DLD1 (cell line): ENCODE measurements around the gene NRGN.

ENCODE experiments used
- in situ Hi-C: cut with HindIII; loops from 2 replicates; pipeline ENCODE4 v1.10.0; 2017; ENCODE audit warnings: low sequenced_read_pairs

Gene NRGN

GRCh38 chr11:124738713-124739478, 846 bp upstream of the NRGN start:
- in situ Hi-C loops = no loop called here

GRCh38 chr11:124740277-124740882, 638 bp downstream of the NRGN start:
- in situ Hi-C loops = no loop called here

- in situ Hi-C loops = no loop called here
Measured at GRCh38 chr11:124742555-124742954, 2.8 kb downstream of the NRGN start.

GRCh38 chr11:124743050-124743449, 3.3 kb downstream of the NRGN start:
- in situ Hi-C loops = no loop called here

GRCh38 chr11:124745270-124745834, 5.6 kb downstream of the NRGN start:
- in situ Hi-C loops = no loop called here

GRCh38 chr11:124745835-124746620, 6.3 kb downstream of the NRGN start:
- in situ Hi-C loops = no loop called here

- in situ Hi-C loops = no loop called here
Measured at GRCh38 chr11:124746621-124747243, 7.0 kb downstream of the NRGN start.

GRCh38 chr11:124747406-124748099, 7.8 kb downstream of the NRGN start:
- in situ Hi-C loops = no loop called here

- in situ Hi-C loops = no loop called here
Measured at GRCh38 chr11:124748100-124748418, 8.3 kb downstream of the NRGN start.

- in situ Hi-C loops = no loop called here
Measured at GRCh38 chr11:124748481-124749343, 9.0 kb downstream of the NRGN start.

- in situ Hi-C loops = no loop called here
Measured at GRCh38 chr11:124749912-124750311, 10.2 kb downstream of the NRGN start.

- in situ Hi-C loops = no loop called here
Measured at GRCh38 chr11:124751391-124751740, 11.6 kb downstream of the NRGN start.

GRCh38 chr11:124751741-124752470, 12.2 kb downstream of the NRGN start, which contains the start of gene VSIG2:
Gene VSIG2 (minus strand): TSS chr11:124752255. CDS start chr11:124752137, 118 bp downstream.
- in situ Hi-C loops = no loop called here

GRCh38 chr11:124752471-124753102, 12.8 kb downstream of the NRGN start:
- in situ Hi-C loops = no loop called here

- in situ Hi-C loops = no loop called here
Measured at GRCh38 chr11:124753205-124753604, 13.5 kb downstream of the NRGN start.

GRCh38 chr11:124753624-124754023, 13.9 kb downstream of the NRGN start:
- in situ Hi-C loops = no loop called here

- in situ Hi-C loops = no loop called here
Measured at GRCh38 chr11:124754309-124754708, 14.6 kb downstream of the NRGN start.

- in situ Hi-C loops = no loop called here
Measured at GRCh38 chr11:124754710-124755109, 15.0 kb downstream of the NRGN start.
